HT1080 (cell line): ENCODE data around the gene ASNS. TPM values are rescaled to one million over a fixed set of nuclear protein-coding genes. Genes with fewer than 3 reads are reported as not detected.

ENCODE experiments used
- DNase-seq: peaks from one replicate; pipeline ENCODE4 v3.0.0-alpha.2; 2015; ENCODE audit warnings: low read depth
- small RNA-seq: library from RNA; depleted of rRNA; stranded (forward); fragments of <200 nt; gene quantifications from one replicate; pipeline ENCODE3, GENCODE V24; 2014
- total RNA-seq: library from RNA; depleted of rRNA; stranded (reverse); fragments of >200 nt; shearing (Covaris generic); gene quantifications from 2 replicates; pipeline ENCODE4 v1.2.3, GENCODE V29; 2014; rRNA removed

Gene ASNS
- total RNA-seq, 1 experiment from 2014 or later = 62.6 TPM

DNA sequence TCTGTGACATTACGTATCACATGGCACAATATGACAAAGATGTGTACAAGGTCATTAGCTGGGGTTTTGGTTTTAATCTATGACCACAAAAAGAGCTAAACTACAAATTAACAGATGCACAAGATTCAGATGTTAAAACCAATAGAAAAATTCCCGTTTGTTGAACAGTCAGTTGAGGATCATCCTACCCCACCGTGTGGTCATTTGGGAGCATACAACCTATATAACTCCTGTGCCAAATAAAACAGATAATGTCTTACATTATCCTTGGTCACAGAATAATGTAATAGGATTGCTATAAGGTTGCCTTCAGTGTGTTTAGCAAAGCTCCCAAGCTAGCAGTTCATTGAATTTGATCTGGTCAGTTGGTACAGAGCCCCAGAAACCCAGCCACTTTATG lies 28.2 kb downstream of the ASNS start:
- no peak for DNase-seq

DNA sequence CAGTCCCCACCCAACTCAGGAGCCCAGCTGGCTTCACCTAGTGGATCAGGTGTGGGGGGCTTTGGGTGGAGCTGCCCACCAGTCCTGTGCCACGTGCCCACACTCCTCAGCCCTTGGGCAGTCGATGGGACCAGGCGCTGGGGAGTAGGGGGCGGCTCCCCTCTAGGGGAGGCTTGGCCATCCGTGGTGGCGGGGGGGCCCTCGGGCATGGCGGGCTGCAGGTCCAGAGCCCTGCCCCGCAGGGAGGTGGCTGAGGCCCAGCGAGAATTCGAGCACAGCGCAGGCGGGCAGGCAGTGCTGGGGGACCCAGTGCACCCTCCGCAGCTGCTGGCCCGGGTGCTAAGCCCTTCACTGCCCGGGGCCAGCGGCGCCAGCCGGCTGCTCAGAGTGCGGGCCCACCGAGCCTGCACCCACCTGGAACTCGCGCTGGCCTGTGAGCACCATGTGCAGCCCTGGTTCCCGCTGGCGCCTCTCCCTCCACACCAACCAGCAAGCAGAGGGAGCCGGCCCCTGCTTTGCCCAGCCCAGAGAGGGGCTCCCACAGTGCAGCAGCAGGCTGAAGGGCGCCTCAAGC lies 29.3 kb downstream of the ASNS start:
- DNase-seq = no peak

DNA sequence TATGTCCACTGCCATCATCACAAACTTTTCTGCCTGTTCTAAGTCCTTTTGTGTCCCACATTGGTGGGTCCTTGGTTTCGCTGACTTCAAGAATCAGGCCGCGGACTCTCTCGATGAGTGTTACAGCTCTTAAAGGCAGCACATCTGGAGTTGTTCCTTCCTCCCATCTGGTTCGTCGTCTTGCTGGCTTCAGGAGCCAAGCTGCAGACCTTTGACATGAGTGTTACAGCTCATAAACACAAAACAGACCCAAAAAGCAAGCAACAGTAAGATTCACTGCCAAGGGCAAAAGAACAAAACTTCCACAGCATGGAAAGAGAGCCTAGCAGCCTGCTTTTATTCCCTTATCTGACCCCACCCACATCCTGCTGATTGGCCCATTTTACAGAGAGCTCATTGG lies 30.2 kb downstream of the ASNS start:
- DNase-seq = no peak

DNA sequence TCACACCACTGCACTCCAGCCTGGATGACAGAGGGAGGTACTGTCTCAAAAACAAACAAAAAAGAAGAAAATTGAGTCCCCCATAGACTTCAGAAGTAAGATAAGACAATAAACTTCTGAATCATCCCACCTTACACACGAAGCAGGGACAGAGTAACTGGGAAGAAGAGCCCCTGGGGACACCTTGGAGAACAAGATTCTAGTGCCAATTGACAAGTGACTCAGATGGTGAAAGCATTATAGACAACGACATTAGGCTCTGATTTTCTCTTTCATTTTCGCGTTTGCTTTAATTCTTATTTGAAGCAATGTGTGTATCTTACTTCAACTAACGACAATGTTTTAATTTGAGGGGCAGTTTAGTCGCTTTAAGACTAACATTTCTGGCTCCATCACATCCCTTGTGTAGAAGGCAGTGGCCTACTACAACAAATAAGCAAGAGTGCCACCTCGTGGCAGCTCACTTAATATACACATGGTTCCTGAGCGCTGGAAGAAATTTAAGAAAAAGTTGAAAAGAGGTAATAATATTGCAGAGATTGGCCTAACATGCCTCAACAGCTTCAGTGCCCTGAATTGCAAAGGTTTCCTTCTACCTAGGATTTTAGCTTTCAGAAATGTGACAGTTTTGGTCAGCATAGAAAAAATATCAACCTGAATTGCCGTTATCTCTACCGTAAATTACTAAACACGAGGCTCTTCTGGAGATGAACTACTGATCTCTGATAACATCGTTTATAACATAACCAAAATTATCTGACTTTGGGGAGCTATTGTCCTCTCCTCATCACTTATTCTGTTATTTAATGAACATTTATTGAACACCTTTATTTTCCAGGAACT lies 36.7 kb downstream of the ASNS start:
- peak; percentile 40 for DNase-seq

DNA sequence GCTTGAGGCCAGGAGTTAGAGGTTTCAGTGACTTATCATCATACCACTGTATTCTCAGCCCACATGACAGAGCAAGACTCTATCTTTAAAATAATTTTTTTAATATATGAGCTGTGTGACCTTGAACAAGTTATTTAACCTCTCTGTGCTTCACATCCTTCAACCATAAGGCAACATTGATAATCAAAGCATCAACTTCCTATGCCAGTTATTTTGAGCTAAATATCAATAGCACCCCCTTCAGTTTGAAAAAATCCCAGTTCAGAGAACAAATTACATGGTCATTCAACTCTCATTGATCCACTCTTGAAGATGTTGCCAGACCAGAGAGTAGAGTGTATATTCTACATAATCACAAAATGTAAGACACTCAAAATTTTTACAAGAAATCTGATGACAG lies 53.0 kb downstream of the ASNS start:
- DNase-seq = no peak

DNA sequence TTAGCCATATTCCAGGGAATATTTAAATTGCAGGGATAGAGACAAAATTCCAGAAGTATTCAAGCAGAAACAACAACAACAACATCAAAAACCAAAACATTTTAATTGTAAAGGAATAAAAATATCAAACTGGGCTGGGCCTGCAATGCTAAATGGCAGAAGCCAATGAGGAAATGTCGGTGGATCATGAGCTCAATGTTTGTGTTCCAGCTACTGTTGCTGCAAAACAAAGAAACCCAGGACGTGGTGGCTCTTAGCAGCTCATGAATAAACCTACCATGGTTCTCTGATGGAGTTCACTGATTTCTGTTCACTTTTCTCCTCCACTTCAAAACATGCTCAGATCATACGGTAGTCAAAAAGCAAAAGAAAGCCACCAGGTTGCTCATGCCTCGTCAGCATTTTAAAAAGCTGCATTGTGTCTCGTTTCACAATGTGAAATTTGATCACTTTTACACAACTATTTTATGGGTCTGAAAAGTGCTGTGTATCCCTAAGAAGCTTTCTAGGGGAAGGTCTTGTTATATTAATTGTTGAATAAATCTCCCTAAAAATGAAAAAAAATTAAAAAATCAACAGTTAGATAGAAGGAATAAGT lies 54.0 kb downstream of the ASNS start:
- DNase-seq = no peak

Small RNA genes within 50 kb of the gene (small RNA-seq; reads per million reads assigned to genes)
- gene AC005326.1 = not detected
- not detected for gene AC079781.2
- not detected for gene SNRPCP9

Other genes with a start within 250 kb of the ASNS start
- not detected in 2 replicates for gene TAC1, start 140.3 kb downstream of the ASNS start, total RNA-seq
- not detected in 2 replicates for gene OCM2, start 117.8 kb upstream of the ASNS start, total RNA-seq
- gene LMTK2, start 234.5 kb upstream of the ASNS start, total RNA-seq = 7.1 and 8.0 TPM in 2 replicates